Measurements from ENCODE around the gene PPP1R7. TPM values are rescaled to one million over a fixed set of nuclear protein-coding genes. Genes with fewer than 3 reads are reported as not detected.

PPP1R7 gene
- total RNA-seq, 1 experiment from 2014 or later: 43.9 TPM

DNA sequence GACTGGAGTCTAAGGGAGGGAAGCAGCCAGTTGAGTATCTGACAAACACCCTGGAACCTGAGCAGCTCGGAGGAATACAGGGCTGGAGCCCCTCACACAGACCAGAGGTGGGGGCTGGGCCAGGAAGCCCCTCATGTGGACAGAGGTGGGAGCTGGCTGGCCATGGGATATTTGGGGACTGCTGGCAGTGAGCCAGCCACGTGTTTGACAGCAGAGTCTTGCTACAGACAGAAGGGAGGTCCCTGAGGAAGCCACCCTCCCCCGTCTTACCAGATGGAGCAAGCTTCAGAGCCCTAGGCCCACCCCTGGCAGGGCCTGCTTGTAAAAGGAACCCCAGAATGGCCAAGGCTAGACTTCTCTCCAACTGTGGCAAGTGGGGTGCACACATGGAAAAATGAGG is 44.6 kb upstream of the PPP1R7 start:
- Mint-ChIP-seq H3K27ac (ENCODE audit: low read depth, unreplicated experiment) (no peak overlapping the region), H3K36me3 (ENCODE audit: insufficient read depth, unreplicated experiment) (peaks cover 14% of the 10 kb centered on the region), H3K4me3 (ENCODE audit: unreplicated experiment) (no peak overlapping the region), H3K4me1 (ENCODE audit: insufficient read depth, unreplicated experiment) (peaks cover 5% of the 10 kb centered on the region), H3K27me3 (ENCODE audit: insufficient read depth, unreplicated experiment) (no peaks in the 10 kb centered on the region), H3K9me3 (ENCODE audit: unreplicated experiment) (no peaks in the 10 kb centered on the region)
- DNase-seq (ENCODE audit: unreplicated experiment): no peak
- intact Hi-C loops (cut with micrococcal nuclease): no loop called here
- ChIA-PET CTCF (no interaction called here), POLR2A (no interaction called here)
- TF ChIP-seq, protein P1, sequence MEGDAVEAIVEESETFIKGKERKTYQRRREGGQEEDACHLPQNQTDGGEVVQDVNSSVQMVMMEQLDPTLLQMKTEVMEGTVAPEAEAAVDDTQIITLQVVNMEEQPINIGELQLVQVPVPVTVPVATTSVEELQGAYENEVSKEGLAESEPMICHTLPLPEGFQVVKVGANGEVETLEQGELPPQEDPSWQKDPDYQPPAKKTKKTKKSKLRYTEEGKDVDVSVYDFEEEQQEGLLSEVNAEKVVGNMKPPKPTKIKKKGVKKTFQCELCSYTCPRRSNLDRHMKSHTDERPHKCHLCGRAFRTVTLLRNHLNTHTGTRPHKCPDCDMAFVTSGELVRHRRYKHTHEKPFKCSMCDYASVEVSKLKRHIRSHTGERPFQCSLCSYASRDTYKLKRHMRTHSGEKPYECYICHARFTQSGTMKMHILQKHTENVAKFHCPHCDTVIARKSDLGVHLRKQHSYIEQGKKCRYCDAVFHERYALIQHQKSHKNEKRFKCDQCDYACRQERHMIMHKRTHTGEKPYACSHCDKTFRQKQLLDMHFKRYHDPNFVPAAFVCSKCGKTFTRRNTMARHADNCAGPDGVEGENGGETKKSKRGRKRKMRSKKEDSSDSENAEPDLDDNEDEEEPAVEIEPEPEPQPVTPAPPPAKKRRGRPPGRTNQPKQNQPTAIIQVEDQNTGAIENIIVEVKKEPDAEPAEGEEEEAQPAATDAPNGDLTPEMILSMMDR (IDR thresholded peaks at IDR 0.05; ENCODE audit: unreplicated experiment): no peak
- no TSS peak for BruUV-seq (replicated peaks)

DNA sequence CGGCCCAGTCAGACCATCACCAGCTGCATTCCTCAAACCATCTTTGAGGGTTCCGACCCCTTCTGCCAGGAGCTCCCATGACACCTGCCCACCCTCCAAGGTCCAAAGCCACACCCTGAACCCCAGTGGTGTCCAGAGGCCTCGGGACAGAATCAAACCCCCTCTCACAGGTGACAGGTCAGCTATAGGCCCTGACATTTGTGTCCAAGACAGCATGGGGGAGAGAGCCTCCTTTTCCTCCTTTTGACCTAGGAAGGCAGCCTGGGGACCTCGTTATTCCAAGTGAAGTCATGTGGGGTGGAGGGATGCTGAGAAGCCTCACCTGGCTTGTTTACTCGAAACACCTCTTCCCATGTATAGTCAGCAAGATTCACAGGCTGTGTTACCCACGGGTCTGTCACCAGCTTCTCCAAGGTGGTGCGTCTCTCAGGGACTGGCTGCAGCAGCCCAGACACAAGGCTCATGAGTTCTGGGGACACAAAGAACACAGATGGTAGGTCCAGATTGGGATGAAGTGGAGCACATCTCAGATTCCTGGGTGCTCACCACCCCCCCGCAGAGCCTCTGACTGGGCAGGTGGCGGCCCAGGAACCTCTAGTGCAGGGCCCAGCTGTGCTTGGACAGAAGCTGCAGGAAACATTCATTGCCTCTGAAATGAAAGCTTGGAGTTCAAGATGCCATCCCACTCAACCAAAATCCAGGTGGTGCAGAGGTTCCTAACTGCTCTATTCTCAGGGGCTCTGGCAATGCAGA is 43.1 kb upstream of the PPP1R7 start:
- no TSS peak for BruUV-seq (replicated peaks)
- Mint-ChIP-seq H3K4me1 (ENCODE audit: insufficient read depth, unreplicated experiment) (peaks cover 5% of the 10 kb centered on the region), H3K36me3 (ENCODE audit: insufficient read depth, unreplicated experiment) (peaks cover 7% of the 10 kb centered on the region), H3K27ac (ENCODE audit: low read depth, unreplicated experiment) (no peak overlapping the region), H3K4me3 (ENCODE audit: unreplicated experiment) (no peak overlapping the region), H3K27me3 (ENCODE audit: insufficient read depth, unreplicated experiment) (no peaks in the 10 kb centered on the region), H3K9me3 (ENCODE audit: unreplicated experiment) (no peaks in the 10 kb centered on the region)
- intact Hi-C loops (cut with micrococcal nuclease): no loop called here
- ChIA-PET POLR2A (no interaction called here), CTCF (interaction anchor here (0.7 kb wide), 1 partner anchor 34 kb away, joined by 3 read pairs; no protein-coding TSS in a partner anchor)
- no peak for DNase-seq (ENCODE audit: unreplicated experiment)
- TF ChIP-seq, protein P1 (IDR thresholded peaks at IDR 0.05; ENCODE audit: unreplicated experiment): no peak

GRCh38 chr2:241108271-241109209 is 41.7 kb upstream of the PPP1R7 start:
- Mint-ChIP-seq H3K36me3 (ENCODE audit: insufficient read depth, unreplicated experiment) (peaks cover 12% of the 10 kb centered on the region), H3K4me1 (ENCODE audit: insufficient read depth, unreplicated experiment) (no peaks in the 10 kb centered on the region), H3K27ac (ENCODE audit: low read depth, unreplicated experiment) (no peak overlapping the region), H3K9me3 (ENCODE audit: unreplicated experiment) (no peaks in the 10 kb centered on the region), H3K4me3 (ENCODE audit: unreplicated experiment) (no peak overlapping the region), H3K27me3 (ENCODE audit: insufficient read depth, unreplicated experiment) (no peaks in the 10 kb centered on the region)
- TF ChIP-seq, protein P1 (IDR thresholded peaks at IDR 0.05; ENCODE audit: unreplicated experiment): no peak
- no peak for DNase-seq (ENCODE audit: unreplicated experiment)
- CTCF ChIA-PET: no interaction called here
- POLR2A ChIA-PET: interaction anchor here (1.0 kb wide), 1 partner anchor 42 kb away, joined by 4 read pairs; the partner anchor contains the start of gene PPP1R7
- no TSS peak for BruUV-seq (replicated peaks)
- intact Hi-C loops (cut with micrococcal nuclease): no loop called here
